GM15510 (cell line): Measurements from ENCODE around the gene AIG1.

Source experiments
- POLR2A ChIP-seq: IDR thresholded peaks from 3 replicates; pipeline ENCODE4 v1.6.1; 2011; ENCODE audit warnings: borderline replicate concordance; ENCODE audit not compliant: insufficient read length; ENCODE audit errors: extremely low read depth

AIG1 gene

GRCh38 chr6:143336446-143337152, 275.9 kb downstream of the AIG1 start:
- TF ChIP-seq POLR2A: no peak

GRCh38 chr6:143337201-143337949, 276.7 kb downstream of the AIG1 start:
- no peak for TF ChIP-seq POLR2A

- TF ChIP-seq POLR2A: no peak
These were observed 278.5 kb downstream of the AIG1 start for GRCh38 chr6:143339223-143339622.

- no peak for TF ChIP-seq POLR2A
These were observed 285.3 kb downstream of the AIG1 start for GRCh38 chr6:143346004-143346403.

- TF ChIP-seq POLR2A: no peak
These were observed 287.8 kb downstream of the AIG1 start for GRCh38 chr6:143348531-143348930.

GRCh38 chr6:143349530-143349929, 288.8 kb downstream of the AIG1 start:
- no peak for TF ChIP-seq POLR2A

GRCh38 chr6:143356101-143356880, 295.6 kb downstream of the AIG1 start:
- no peak for TF ChIP-seq POLR2A

- no peak for TF ChIP-seq POLR2A
These were observed 296.5 kb downstream of the AIG1 start for GRCh38 chr6:143357152-143357551.

GRCh38 chr6:143357561-143358255, 297.0 kb downstream of the AIG1 start:
- no peak for TF ChIP-seq POLR2A

GRCh38 chr6:143361536-143362191, 301.0 kb downstream of the AIG1 start:
- TF ChIP-seq POLR2A: no peak

- TF ChIP-seq POLR2A: no peak
These were observed 301.5 kb downstream of the AIG1 start for GRCh38 chr6:143362192-143362558.

- no peak for TF ChIP-seq POLR2A
These were observed 302.6 kb downstream of the AIG1 start for GRCh38 chr6:143363299-143363698.

- no peak for TF ChIP-seq POLR2A
These were observed 307.7 kb downstream of the AIG1 start for GRCh38 chr6:143368426-143368825.

- no peak for TF ChIP-seq POLR2A
These were observed 309.3 kb downstream of the AIG1 start for GRCh38 chr6:143369971-143370370.

- no peak for TF ChIP-seq POLR2A
These were observed 310.2 kb downstream of the AIG1 start for GRCh38 chr6:143370812-143371370.
